NK-92 (cell line): ENCODE data around the gene C1orf21.

ENCODE experiments used
- DNase-seq: peaks from one replicate; lab custom pipeline; 2025; ENCODE audit not compliant: unreplicated experiment; lab: John Stamatoyannopoulos, UW

Gene C1orf21

GRCh38 chr1:184512724-184513123, 125.9 kb downstream of the C1orf21 start:
- DNase-seq: no peak

- DNase-seq: no peak
Measured at GRCh38 chr1:184513421-184513820, 126.6 kb downstream of the C1orf21 start.

GRCh38 chr1:184513966-184514365, 127.1 kb downstream of the C1orf21 start:
- no peak for DNase-seq

GRCh38 chr1:184514447-184514846, 127.6 kb downstream of the C1orf21 start:
- DNase-seq: no peak

- DNase-seq: no peak
Measured at GRCh38 chr1:184517130-184517529, 130.3 kb downstream of the C1orf21 start.

GRCh38 chr1:184518736-184519357, 132.0 kb downstream of the C1orf21 start:
- DNase-seq: no peak

- DNase-seq: no peak
Measured at GRCh38 chr1:184520336-184520735, 133.5 kb downstream of the C1orf21 start.

GRCh38 chr1:184524248-184524647, 137.4 kb downstream of the C1orf21 start:
- no peak for DNase-seq

GRCh38 chr1:184527402-184527801, 140.6 kb downstream of the C1orf21 start:
- DNase-seq: no peak

GRCh38 chr1:184530226-184530625, 143.4 kb downstream of the C1orf21 start:
- no peak for DNase-seq

GRCh38 chr1:184531296-184531695, 144.5 kb downstream of the C1orf21 start:
- no peak for DNase-seq

GRCh38 chr1:184532199-184532598, 145.4 kb downstream of the C1orf21 start:
- DNase-seq: no peak

- DNase-seq: no peak
Measured at GRCh38 chr1:184533049-184533448, 146.2 kb downstream of the C1orf21 start.

GRCh38 chr1:184533915-184534314, 147.1 kb downstream of the C1orf21 start:
- no peak for DNase-seq

GRCh38 chr1:184534690-184535089, 147.9 kb downstream of the C1orf21 start:
- DNase-seq: no peak

GRCh38 chr1:184535191-184535970, 148.6 kb downstream of the C1orf21 start:
- no peak for DNase-seq

GRCh38 chr1:184536246-184536985, 149.6 kb downstream of the C1orf21 start:
- DNase-seq: no peak

GRCh38 chr1:184539580-184539979, 152.8 kb downstream of the C1orf21 start:
- no peak for DNase-seq

- DNase-seq: no peak
Measured at GRCh38 chr1:184541537-184542152, 154.8 kb downstream of the C1orf21 start.

GRCh38 chr1:184542291-184542690, 155.5 kb downstream of the C1orf21 start:
- no peak for DNase-seq

- DNase-seq: no peak
Measured at GRCh38 chr1:184545601-184546000, 158.8 kb downstream of the C1orf21 start.
